IPS-18a (cell line): Measurements from ENCODE around the gene SH3BP4.

Experiments used
- H3K27ac ChIP-seq: one replicate; pipeline ENCODE4 v1.5.1; 2013; ENCODE audit warnings: low read length
- H3K27me3 ChIP-seq: one replicate; pipeline ENCODE4 v1.6.1; 2013; ENCODE audit warnings: mild to moderate bottlenecking, low read length; ENCODE audit not compliant: control insufficient read depth, insufficient read depth
- H3K36me3 ChIP-seq: one replicate; pipeline ENCODE4 v1.6.1; 2013; ENCODE audit warnings: low read depth, low read length; ENCODE audit not compliant: control insufficient read depth
- H3K4me1 ChIP-seq: one replicate; pipeline ENCODE4 v1.6.1; 2013; ENCODE audit warnings: low read depth, low read length; ENCODE audit not compliant: control insufficient read depth
- H3K4me3 ChIP-seq: one replicate; pipeline ENCODE4 v1.5.1; 2013; ENCODE audit warnings: low read length
- H3K9ac ChIP-seq: one replicate; pipeline ENCODE4 v1.6.1; 2013; ENCODE audit warnings: mild to moderate bottlenecking, low read length, moderate library complexity
- H3K9me3 ChIP-seq: one replicate; pipeline ENCODE4 v1.6.1; 2013; ENCODE audit warnings: low read depth, low read length; ENCODE audit not compliant: control insufficient read depth

The SH3BP4 gene

GRCh38 chr2:234960175-234961088 lies 8.6 kb downstream of the SH3BP4 start:
- H3K4me1 ChIP-seq, result peaks cover 24% of the 10 kb centered on the region
- no peak overlapping the region for H3K9ac ChIP-seq
- no peaks in the 10 kb centered on the region for H3K27me3 ChIP-seq
- no peaks in the 10 kb centered on the region for H3K36me3 ChIP-seq
- no peak overlapping the region for H3K27ac ChIP-seq
- H3K4me3 ChIP-seq, result no peak overlapping the region
- no peaks in the 10 kb centered on the region for H3K9me3 ChIP-seq

DNA sequence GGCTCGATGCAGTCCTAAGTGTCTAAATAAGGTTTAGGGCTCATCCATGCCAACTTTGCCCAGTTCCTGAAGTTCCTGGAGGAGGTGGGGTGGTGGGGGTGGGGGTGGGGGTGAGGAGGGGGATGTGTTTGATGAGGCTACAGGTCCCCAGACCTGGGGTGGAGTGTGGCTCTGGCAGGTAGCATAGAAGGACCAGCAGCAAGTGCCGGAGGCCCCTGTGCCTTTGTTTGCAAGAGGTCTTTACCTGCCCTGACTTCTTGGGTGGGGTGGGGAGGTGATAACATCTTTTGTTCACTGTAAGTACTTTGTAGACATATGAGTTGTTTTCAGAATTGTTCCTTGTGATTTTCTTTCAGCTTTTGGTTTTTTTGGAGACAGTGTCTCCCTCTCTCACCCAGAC lies 10.0 kb downstream of the SH3BP4 start:
- H3K9ac ChIP-seq, result no peak overlapping the region
- no peak overlapping the region for H3K27ac ChIP-seq
- H3K4me1 ChIP-seq, result peaks cover 15% of the 10 kb centered on the region
- no peak overlapping the region for H3K4me3 ChIP-seq
- no peaks in the 10 kb centered on the region for H3K9me3 ChIP-seq
- H3K27me3 ChIP-seq, result no peaks in the 10 kb centered on the region
- H3K36me3 ChIP-seq, result no peaks in the 10 kb centered on the region

- H3K4me1 ChIP-seq, result peaks cover 22% of the 10 kb centered on the region
- no peak overlapping the region for H3K4me3 ChIP-seq
- no peaks in the 10 kb centered on the region for H3K36me3 ChIP-seq
- H3K27me3 ChIP-seq, result no peaks in the 10 kb centered on the region
- no peak overlapping the region for H3K27ac ChIP-seq
- no peak overlapping the region for H3K9ac ChIP-seq
- H3K9me3 ChIP-seq, result no peaks in the 10 kb centered on the region
These were observed 12.2 kb downstream of the SH3BP4 start for GRCh38 chr2:234963773-234964615.

DNA sequence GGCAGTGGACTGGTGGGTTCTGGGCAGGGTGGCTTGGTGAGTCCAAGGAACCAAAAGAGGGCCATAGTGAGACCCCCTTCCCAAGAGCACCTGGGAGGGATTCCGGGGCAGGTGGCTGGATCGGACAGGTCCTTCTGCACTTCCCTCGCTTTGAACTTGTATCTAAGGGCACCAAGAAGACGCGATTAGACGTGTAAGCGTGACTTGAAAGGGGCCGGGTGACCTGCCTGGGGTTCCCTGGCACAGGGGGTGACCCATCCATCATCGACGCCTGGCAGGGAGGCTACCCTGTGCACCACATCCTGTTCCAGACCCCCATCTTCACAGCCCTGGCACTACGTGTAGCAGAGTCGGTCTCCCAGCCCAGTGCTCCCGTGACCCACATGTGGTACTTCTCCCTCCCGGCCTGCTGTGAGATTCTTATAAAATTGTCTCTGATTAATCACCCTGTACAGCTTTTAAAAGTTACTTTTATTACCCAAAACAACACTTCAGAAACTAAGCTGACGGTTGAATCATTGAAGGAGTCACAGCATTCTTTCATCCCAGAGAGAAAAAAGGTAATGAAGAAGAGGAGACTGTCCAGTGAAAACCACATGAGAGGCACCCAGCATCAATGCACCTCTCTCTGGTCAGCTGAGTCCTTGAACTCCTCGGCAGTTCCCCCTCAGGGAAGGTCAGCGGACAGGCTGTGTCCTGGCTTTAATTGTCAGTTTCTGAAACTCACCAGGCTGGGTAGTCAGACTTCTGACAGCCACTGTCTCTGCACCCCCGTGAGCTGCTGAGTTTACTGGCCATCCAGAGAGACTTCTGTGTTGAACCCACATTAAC lies 13.0 kb downstream of the SH3BP4 start:
- Histone ChIP-seq H3K27ac (no peak overlapping the region), H3K4me1 (peaks cover 28% of the 10 kb centered on the region), H3K4me3 (no peak overlapping the region), H3K9ac (no peak overlapping the region), H3K9me3 (no peaks in the 10 kb centered on the region), H3K36me3 (no peaks in the 10 kb centered on the region), H3K27me3 (no peaks in the 10 kb centered on the region)

DNA sequence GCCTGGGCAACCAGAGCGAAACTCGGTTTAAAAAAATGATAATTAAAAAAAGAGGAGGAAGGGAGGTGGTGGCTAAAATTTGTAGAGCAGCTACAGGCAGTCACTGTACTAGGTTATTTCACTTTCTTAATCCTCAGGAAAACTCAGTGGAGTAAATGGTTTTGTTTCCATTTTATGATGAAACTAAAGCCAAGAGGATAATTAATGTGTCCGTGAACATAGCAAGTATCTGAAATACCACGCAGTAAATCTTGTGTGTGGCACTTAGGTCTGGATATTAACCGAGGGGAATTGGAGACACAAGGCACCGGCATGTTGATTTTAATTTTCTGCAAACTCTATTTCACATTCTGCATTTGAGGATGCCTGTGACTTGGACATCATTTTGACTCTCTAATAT lies 14.5 kb downstream of the SH3BP4 start:
- peaks cover 21% of the 10 kb centered on the region for H3K4me1 ChIP-seq
- no peak overlapping the region for H3K4me3 ChIP-seq
- no peaks in the 10 kb centered on the region for H3K27me3 ChIP-seq
- H3K27ac ChIP-seq, result no peak overlapping the region
- H3K9ac ChIP-seq, result no peak overlapping the region
- no peaks in the 10 kb centered on the region for H3K9me3 ChIP-seq
- no peaks in the 10 kb centered on the region for H3K36me3 ChIP-seq

DNA sequence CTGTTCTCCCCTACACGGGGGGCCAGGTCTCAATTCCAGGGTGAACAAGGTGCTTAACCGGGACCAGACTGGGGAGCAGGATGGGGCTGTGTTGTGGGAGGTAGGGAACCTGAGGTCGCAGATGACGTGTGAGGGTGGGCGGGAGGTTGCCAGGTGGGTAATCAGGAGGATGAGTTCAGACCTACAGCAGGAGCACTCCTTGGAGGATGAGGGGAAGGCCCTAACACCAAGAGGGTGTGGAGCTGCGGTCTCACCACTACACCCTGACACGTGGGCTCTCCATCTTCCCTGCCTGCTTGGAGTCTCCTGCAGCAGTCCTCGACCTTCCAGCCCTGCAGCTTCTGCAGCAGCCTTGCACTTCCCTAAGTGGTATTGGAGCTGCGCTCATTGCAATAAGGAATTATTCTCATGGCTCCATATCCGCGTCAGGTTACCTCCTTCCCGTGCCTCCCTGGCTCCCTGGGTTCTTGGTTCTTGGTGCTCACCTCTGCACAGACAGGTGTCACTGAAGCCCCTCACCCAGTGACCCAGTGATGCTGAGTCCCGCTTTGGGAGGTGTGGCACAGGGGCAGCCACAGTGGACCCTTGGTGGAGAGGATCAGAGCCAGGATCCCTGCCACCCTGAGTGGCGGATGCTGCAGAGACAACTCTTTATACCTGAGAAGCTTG lies 15.5 kb downstream of the SH3BP4 start:
- Histone ChIP-seq H3K9ac (no peak overlapping the region), H3K4me3 (no peak overlapping the region), H3K27me3 (no peaks in the 10 kb centered on the region), H3K36me3 (no peaks in the 10 kb centered on the region), H3K9me3 (no peaks in the 10 kb centered on the region), H3K27ac (no peak overlapping the region), H3K4me1 (peaks cover 21% of the 10 kb centered on the region)

DNA sequence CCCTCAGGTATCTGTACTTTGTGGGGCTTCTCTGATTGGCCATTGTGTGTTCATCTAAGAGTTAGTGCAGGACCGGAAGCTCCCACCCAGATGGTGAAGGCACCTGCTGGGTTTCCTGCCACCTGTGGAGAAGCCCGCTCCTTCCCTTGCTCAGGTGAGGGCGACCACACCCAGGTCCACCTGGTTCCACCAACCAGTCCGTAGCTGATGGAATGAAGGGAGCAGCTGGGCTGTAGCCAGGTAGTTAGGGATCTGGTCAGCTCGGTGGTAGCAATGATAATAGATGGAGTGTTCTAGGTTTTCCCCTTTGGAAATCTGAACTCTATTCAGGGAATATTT lies 16.0 kb downstream of the SH3BP4 start:
- no peaks in the 10 kb centered on the region for H3K9me3 ChIP-seq
- no peaks in the 10 kb centered on the region for H3K36me3 ChIP-seq
- H3K4me1 ChIP-seq, result peaks cover 21% of the 10 kb centered on the region
- no peaks in the 10 kb centered on the region for H3K27me3 ChIP-seq
- H3K4me3 ChIP-seq, result no peak overlapping the region
- H3K27ac ChIP-seq, result no peak overlapping the region
- H3K9ac ChIP-seq, result no peak overlapping the region

DNA sequence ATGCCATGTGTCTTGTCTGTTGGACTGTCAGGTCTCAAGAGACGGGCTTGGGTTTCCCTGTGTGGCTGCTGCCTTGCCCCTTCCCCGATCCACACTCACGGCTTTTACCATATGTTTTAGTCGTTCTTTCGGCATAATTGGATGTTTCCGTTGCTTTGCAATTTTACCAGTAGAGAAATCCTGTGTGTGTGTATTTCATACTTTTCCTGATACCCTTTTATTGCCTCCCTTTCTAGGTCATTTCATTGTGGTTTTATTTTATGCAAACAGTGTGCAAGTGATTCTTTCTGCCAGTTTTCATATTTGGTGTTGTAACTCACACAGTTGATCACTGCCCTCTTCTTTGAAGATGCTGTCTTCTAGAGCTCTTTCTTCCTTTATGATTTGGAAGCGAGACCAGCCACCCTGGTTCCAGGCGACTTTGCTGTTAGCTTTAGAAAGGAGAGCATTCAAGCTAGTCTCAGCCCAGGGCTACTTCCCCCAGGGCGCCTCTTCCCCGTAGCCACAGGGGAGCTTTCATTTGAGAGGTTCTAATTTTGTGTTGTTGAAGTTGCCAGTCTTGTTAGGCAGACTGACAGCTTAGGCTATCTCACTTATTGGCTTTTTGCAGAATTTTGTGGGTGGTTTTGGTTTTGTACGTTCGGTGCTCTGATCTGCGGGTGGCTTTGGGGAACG lies 17.0 kb downstream of the SH3BP4 start:
- Histone ChIP-seq H3K27me3 (no peaks in the 10 kb centered on the region), H3K4me1 (peaks cover 18% of the 10 kb centered on the region), H3K9ac (no peak overlapping the region), H3K4me3 (no peak overlapping the region), H3K36me3 (no peaks in the 10 kb centered on the region), H3K9me3 (no peaks in the 10 kb centered on the region), H3K27ac (no peak overlapping the region)

DNA sequence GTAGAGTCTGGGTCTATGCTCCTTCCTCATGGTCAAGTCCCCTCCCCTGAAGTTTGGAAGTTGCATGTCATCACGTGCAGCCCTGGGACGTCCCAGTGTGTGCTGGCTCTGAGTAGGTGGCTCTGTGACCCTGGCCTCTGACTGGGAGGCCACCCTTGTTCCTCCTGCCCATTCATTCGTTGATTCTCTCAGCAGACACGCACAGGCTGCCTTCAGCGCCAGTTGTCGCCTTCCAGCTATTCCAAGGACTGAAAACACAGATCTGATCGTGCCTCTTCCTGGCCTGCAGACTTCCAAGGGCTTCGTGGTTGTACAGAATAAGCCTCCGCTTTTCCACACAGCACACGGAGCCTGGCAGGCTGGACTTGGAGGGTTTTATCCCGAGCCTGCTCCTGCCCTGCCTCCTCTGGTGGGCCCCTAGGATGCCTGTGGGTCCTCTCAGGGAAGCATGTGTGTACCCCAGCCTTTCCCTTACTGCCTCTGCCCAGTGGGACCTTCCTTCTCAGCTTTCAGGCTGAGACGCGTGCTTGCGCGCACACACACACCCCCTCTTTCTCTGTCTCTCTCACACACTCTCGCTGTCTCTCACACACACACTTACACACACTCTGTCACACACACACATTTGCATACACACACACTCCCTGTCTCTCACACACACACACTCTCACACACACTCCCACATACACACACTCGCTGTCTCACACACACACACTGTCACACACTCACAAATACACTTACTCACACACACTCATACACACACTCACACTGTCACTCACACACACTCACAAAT lies 17.7 kb downstream of the SH3BP4 start:
- Histone ChIP-seq H3K27me3 (no peaks in the 10 kb centered on the region), H3K4me1 (peaks cover 18% of the 10 kb centered on the region), H3K36me3 (no peaks in the 10 kb centered on the region), H3K9me3 (no peaks in the 10 kb centered on the region), H3K9ac (no peak overlapping the region), H3K4me3 (no peak overlapping the region), H3K27ac (no peak overlapping the region)

- H3K9me3 ChIP-seq, result no peaks in the 10 kb centered on the region
- H3K9ac ChIP-seq, result no peak overlapping the region
- H3K27ac ChIP-seq, result no peak overlapping the region
- H3K4me3 ChIP-seq, result no peak overlapping the region
- no peaks in the 10 kb centered on the region for H3K27me3 ChIP-seq
- H3K4me1 ChIP-seq, result peaks cover 23% of the 10 kb centered on the region
- H3K36me3 ChIP-seq, result no peaks in the 10 kb centered on the region
These were observed 18.3 kb downstream of the SH3BP4 start for GRCh38 chr2:234970099-234970440.
